MM.1S (cell line): ENCODE results near the gene HCCS.

Experiments
- DNase-seq: peaks from one replicate; pipeline ENCODE4 v3.0.0-alpha.2; 2015
- H2AFZ ChIP-seq: fragments of 300-600 bp; sonication (generic); 2 replicates; pipeline ENCODE4 v1.6.0; 2016; ENCODE audit warnings: antibody characterized with exemption, low read length
- H3F3A ChIP-seq: fragments of 300-600 bp; sonication (generic); 2 replicates; pipeline ENCODE4 v1.6.1; 2016; ENCODE audit warnings: mild to moderate bottlenecking, antibody characterized with exemption, low read length, moderate library complexity, mixed read lengths; ENCODE audit not compliant: insufficient read depth
- H3K27ac ChIP-seq: fragments of 300-600 bp; sonication (generic); 2 replicates; pipeline ENCODE4 v1.5.1; 2016; ENCODE audit warnings: mild to moderate bottlenecking, low read length
- H3K27me3 ChIP-seq: fragments of 300-600 bp; sonication (generic); replicated peaks from 2 replicates; pipeline ENCODE4 v1.6.0; 2016; ENCODE audit warnings: low read length; ENCODE audit not compliant: insufficient read depth
- H3K36me3 ChIP-seq: fragments of 300-600 bp; sonication (generic); replicated peaks from 2 replicates; pipeline ENCODE4 v1.6.1; 2016; ENCODE audit warnings: mild to moderate bottlenecking, low read length, mixed read lengths; ENCODE audit not compliant: insufficient read depth
- H3K4me1 ChIP-seq: fragments of 300-600 bp; sonication (generic); 2 replicates; pipeline ENCODE4 v1.6.1; 2016; ENCODE audit warnings: low read length, mixed read lengths
- H3K4me2 ChIP-seq: fragments of 300-600 bp; sonication (generic); 2 replicates; pipeline ENCODE4 v1.6.0; 2016; ENCODE audit warnings: low read depth, low read length
- H3K4me3 ChIP-seq: fragments of 300-600 bp; sonication (generic); 2 replicates; pipeline ENCODE4 v1.5.1; 2016; ENCODE audit warnings: low read length, mixed read lengths
- H3K79me2 ChIP-seq: fragments of 300-600 bp; sonication (generic); 2 replicates; pipeline ENCODE4 v1.6.1; 2016; ENCODE audit warnings: mixed run types, low read length, mixed read lengths
- H3K9ac ChIP-seq: fragments of 300-600 bp; sonication (generic); 2 replicates; pipeline ENCODE4 v1.6.1; 2016; ENCODE audit warnings: low read length, mixed read lengths
- H3K9me2 ChIP-seq: fragments of 300-600 bp; sonication (generic); replicated peaks from 2 replicates; pipeline ENCODE4 v1.6.1; 2016; ENCODE audit warnings: mild to moderate bottlenecking, low read length, mixed read lengths; ENCODE audit not compliant: insufficient read depth
- H3K9me3 ChIP-seq: fragments of 300-600 bp; sonication (generic); replicated peaks from 2 replicates; pipeline ENCODE4 v1.6.1; 2016; ENCODE audit warnings: mild to moderate bottlenecking, low read length, mixed read lengths; ENCODE audit not compliant: insufficient read depth
- H4K20me1 ChIP-seq: fragments of 300-600 bp; sonication (generic); 2 replicates; pipeline ENCODE4 v1.6.1; 2016; ENCODE audit warnings: mild to moderate bottlenecking, low read length, moderate library complexity, mixed read lengths; ENCODE audit not compliant: insufficient read depth
- CTCF ChIP-seq: fragments of 300-600 bp; sonication (generic); IDR thresholded peaks from 2 replicates; pipeline ENCODE4 v1.5.1; 2016; ENCODE audit warnings: antibody characterized with exemption, low read length, mixed read lengths
- EZH2 ChIP-seq: fragments of 300-600 bp; sonication (generic); optimal IDR thresholded peaks from 2 replicates; pipeline ENCODE3; 2017; ENCODE audit warnings: low read depth, mild to moderate bottlenecking, antibody characterized with exemption, low read length, mixed read lengths
- EZH2phosphoT487 ChIP-seq: fragments of 300-600 bp; sonication (generic); IDR thresholded peaks from 2 replicates; pipeline ENCODE4 v1.6.1; 2018; ENCODE audit warnings: antibody characterized with exemption, low read length

The HCCS gene

GRCh38 chrX:11171956-11172355 is 60.8 kb downstream of the HCCS start:
- no peaks in the 10 kb centered on the region for H3F3A ChIP-seq
- no peaks in the 10 kb centered on the region for H3K79me2 ChIP-seq
- no peak overlapping the region for H3K9ac ChIP-seq
- TF ChIP-seq EZH2phosphoT487 = no peak
- TF ChIP-seq EZH2 = no peak
- TF ChIP-seq CTCF = no peak
- peaks cover 7% of the 10 kb centered on the region for H3K4me1 ChIP-seq
- H3K27ac ChIP-seq = no peak overlapping the region
- H2AFZ ChIP-seq = no peak overlapping the region
- H3K9me2 ChIP-seq = no peaks in the 10 kb centered on the region
- H3K27me3 ChIP-seq = no peaks in the 10 kb centered on the region
- H3K4me3 ChIP-seq = no peak overlapping the region
- H3K4me2 ChIP-seq = no peak overlapping the region
- H4K20me1 ChIP-seq = no peaks in the 10 kb centered on the region
- no peaks in the 10 kb centered on the region for H3K9me3 ChIP-seq
- H3K36me3 ChIP-seq = no peaks in the 10 kb centered on the region
- no peak for DNase-seq

DNA sequence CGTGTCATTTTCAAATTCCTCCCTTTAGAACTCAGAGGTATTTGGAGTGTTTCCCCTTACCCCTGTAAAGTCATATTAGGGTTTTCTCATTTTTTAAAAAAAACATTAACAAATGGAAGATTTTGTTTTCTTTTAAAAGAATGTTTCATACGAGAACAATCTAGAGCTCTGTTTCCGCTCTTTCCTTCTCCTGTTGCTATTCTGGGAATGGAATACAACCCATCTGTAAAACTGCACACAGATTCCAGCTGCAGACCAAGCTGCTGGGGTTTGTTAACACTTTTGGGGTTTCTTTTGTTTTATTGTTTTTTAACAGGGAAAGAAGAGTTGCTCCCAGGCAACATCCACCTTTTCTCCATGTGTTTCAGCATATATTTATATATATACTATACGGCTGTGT is 61.3 kb downstream of the HCCS start:
- H3K36me3 ChIP-seq = no peaks in the 10 kb centered on the region
- H3K4me3 ChIP-seq = no peak overlapping the region
- no peaks in the 10 kb centered on the region for H3K79me2 ChIP-seq
- no peaks in the 10 kb centered on the region for H3K9me2 ChIP-seq
- H3K4me2 ChIP-seq = no peak overlapping the region
- no peaks in the 10 kb centered on the region for H3K9me3 ChIP-seq
- no peaks in the 10 kb centered on the region for H3K27me3 ChIP-seq
- no peak overlapping the region for H3K9ac ChIP-seq
- H3K4me1 ChIP-seq = peaks cover 12% of the 10 kb centered on the region
- H3K27ac ChIP-seq = no peak overlapping the region
- no peaks in the 10 kb centered on the region for H4K20me1 ChIP-seq
- DNase-seq = no peak
- no peaks in the 10 kb centered on the region for H3F3A ChIP-seq
- TF ChIP-seq CTCF = no peak
- TF ChIP-seq EZH2phosphoT487 = no peak
- no peak for TF ChIP-seq EZH2
- H2AFZ ChIP-seq = no peak overlapping the region
